B cell (primary cell): ENCODE results near the gene AMN1. TPM values are rescaled to one million over a fixed set of nuclear protein-coding genes. Genes with fewer than 3 reads are reported as not detected.

ENCODE experiments used
- ATAC-seq: fragments of 200-7000 bp; cut with Tn5 transposase; one replicate; pipeline ENCODE4 v1.10.0; 2021; ENCODE audit warnings: low read depth, mild to moderate bottlenecking, moderate number of reproducible peaks, moderate library complexity
- CTCF ChIA-PET: fragments of 350-600 bp; sonication (Branson Sonifier 250); formaldehyde crosslinking; loops from one replicate; lab custom pipeline; 2021; ENCODE audit warnings: antibody characterized with exemption, inconsistent platforms; lab: Charles Lee
- POLR2A ChIA-PET: fragments of 350-600 bp; sonication (Branson Sonifier 250); formaldehyde crosslinking; loops from one replicate; lab custom pipeline; 2021; ENCODE audit warnings: antibody characterized with exemption; lab: Charles Lee
- DNase-seq: peaks from one replicate; pipeline ENCODE4 v3.0.0; 2013
- H2AFZ ChIP-seq: 2 replicates; pipeline ENCODE4 v1.6.1; 2012; ENCODE audit warnings: mild to moderate bottlenecking, low read depth, low read length; ENCODE audit not compliant: insufficient read depth, poor library complexity, severe bottlenecking
- H3K27ac ChIP-seq, 2 donors: 1 replicate in 1 of 2; 2 replicates in 1 of 2; pipeline ENCODE4 v1.5.1; 2012 to 2013; ENCODE audit warnings: low read length in 2 of 2, mild to moderate bottlenecking in 2 of 2, moderate library complexity in 1 of 2
- H3K27me3 ChIP-seq, 4 experiments: fragments of 200-600 bp in 1 of 4; sonication (generic) in 1 of 4; replicated peaks in 1 of 4; 1 replicate in 2 of 4; 2 replicates in 2 of 4; pipeline versions ENCODE4 v1.6.1 to v1.7.0; 2013 to 2016; ENCODE audit warnings: low read length in 3 of 4, mild to moderate bottlenecking in 2 of 4, mixed read lengths in 1 of 4, moderate library complexity in 1 of 4; ENCODE audit not compliant: insufficient read depth in 4 of 4, control insufficient read depth in 3 of 4; ENCODE audit errors: control extremely low read depth in 1 of 4
- H3K36me3 ChIP-seq, 2 experiments: replicated peaks in 1 of 2; 1 replicate in 1 of 2; 2 replicates in 1 of 2; pipeline versions ENCODE4 v1.6.1 to v1.7.1; 2013; ENCODE audit warnings: low read length in 1 of 2; ENCODE audit not compliant: insufficient read depth in 2 of 2, control insufficient read depth in 1 of 2; ENCODE audit errors: control extremely low read depth in 1 of 2, extremely low read depth in 1 of 2
- H3K4me1 ChIP-seq, 2 donors: fragments of 200-600 bp in 1 of 2; sonication (generic) in 1 of 2; 1 replicate in 1 of 2; 2 replicates in 1 of 2; pipeline versions ENCODE4 v1.5.1 to v1.6.1; 2013 to 2017; ENCODE audit warnings: low read length in 2 of 2; ENCODE audit not compliant: control insufficient read depth in 2 of 2, insufficient read depth in 2 of 2
- H3K4me2 ChIP-seq: replicated peaks from 2 replicates; pipeline ENCODE3; 2012; ENCODE audit warnings: mild to moderate bottlenecking, low read depth, low read length; ENCODE audit not compliant: poor library complexity, severe bottlenecking
- H3K4me3 ChIP-seq, 5 experiments: fragments of 200-600 bp in 1 of 5; sonication (generic) in 1 of 5; 1 replicate in 3 of 5; 2 replicates in 2 of 5; pipeline versions ENCODE4 v1.5.1 to v1.7.0; 2011 to 2016; ENCODE audit warnings: low read length in 4 of 5, mild to moderate bottlenecking in 4 of 5, low read depth in 2 of 5, control low read depth in 1 of 5, moderate library complexity in 1 of 5; ENCODE audit not compliant: insufficient read depth in 1 of 5; ENCODE audit errors: control extremely low read depth in 1 of 5, extremely low read depth in 1 of 5
- H3K79me2 ChIP-seq: fragments of 200-600 bp; sonication (generic); one replicate; pipeline ENCODE4 v1.6.0; 2016; ENCODE audit warnings: low read length; ENCODE audit not compliant: control insufficient read depth, insufficient read depth
- H3K9ac ChIP-seq: fragments of 200-600 bp; sonication (generic); 2 replicates; pipeline ENCODE4 v1.6.1; 2017; ENCODE audit warnings: mild to moderate bottlenecking, low read length, moderate library complexity
- H3K9me3 ChIP-seq, 3 donors: one replicate each; pipeline versions ENCODE4 v1.6.1 to v1.7.1; 2013; ENCODE audit warnings: low read length in 2 of 3; ENCODE audit not compliant: control insufficient read depth in 2 of 3, insufficient read depth in 1 of 3; ENCODE audit errors: control extremely low read depth in 1 of 3
- H4K20me1 ChIP-seq: 2 replicates; pipeline ENCODE4 v1.6.0; 2012; ENCODE audit warnings: mild to moderate bottlenecking, low read length; ENCODE audit not compliant: insufficient read depth, control insufficient read depth, poor library complexity, severe bottlenecking
- H3K27ac Mint-ChIP-seq: one replicate; pipeline ENCODE4 v1.8.0; 2021; ENCODE audit warnings: mixed read lengths
- H3K27me3 Mint-ChIP-seq: one replicate; pipeline ENCODE4 v1.8.0; 2021; ENCODE audit warnings: mixed read lengths
- H3K4me1 Mint-ChIP-seq: one replicate; pipeline ENCODE4 v1.8.0; 2021; ENCODE audit warnings: mixed read lengths
- H3K4me3 Mint-ChIP-seq: one replicate; pipeline ENCODE4 v1.8.0; 2021; ENCODE audit warnings: mixed read lengths
- H3K9me3 Mint-ChIP-seq: one replicate; pipeline ENCODE4 v1.8.0; 2022; ENCODE audit warnings: mixed read lengths; ENCODE audit not compliant: insufficient read depth
- CTCF ChIP-seq: fragments of 200-600 bp; IDR thresholded peaks from one replicate; pipeline ENCODE4 v1.8.0; 2022; ENCODE audit warnings: antibody characterized with exemption, mild to moderate bottlenecking
- EZH2 ChIP-seq: IDR thresholded peaks from 2 replicates; pipeline ENCODE4 v1.6.1; 2012; ENCODE audit warnings: borderline replicate concordance, low read depth, mild to moderate bottlenecking, moderate library complexity, low read length; ENCODE audit not compliant: insufficient read depth, poor library complexity, severe bottlenecking
- whole genome bisulfite sequencing: methylation state at CpG from one replicate; pipeline ENCODE4 v1.1.5; 2013; ENCODE audit warnings: missing lambda C conversion rate; ENCODE audit not compliant: insufficient coverage; 5-methylcytosine and 5-hydroxymethylcytosine counted together
- intact Hi-C: fragments of 100-400 bp; cut with micrococcal nuclease; formaldehyde crosslinking; loops from one replicate; pipeline ENCODE4 v1.10.0; 2022
- polyA plus RNA-seq: library from polyadenylated mRNA; depleted of rRNA; stranded (reverse); fragments of >200 nt; gene quantifications from 2 replicates; pipeline ENCODE4 v1.2.3, GENCODE V29; 2012
- total RNA-seq, 2 donors: library from RNA; stranded (reverse); fragments of 120-200 nt in 1 of 2; gene quantifications; 1 replicate in 1 of 2; 2 replicates in 1 of 2; pipeline versions ENCODE4 v1.2.3 to v1.2.4, GENCODE V29; 2013 to 2022

AMN1 gene
- total and polyA plus RNA-seq, 2 donors (not counting 1 experiment from before 2014, with no cell fraction given): 32.6 to 32.7 TPM

DNA sequence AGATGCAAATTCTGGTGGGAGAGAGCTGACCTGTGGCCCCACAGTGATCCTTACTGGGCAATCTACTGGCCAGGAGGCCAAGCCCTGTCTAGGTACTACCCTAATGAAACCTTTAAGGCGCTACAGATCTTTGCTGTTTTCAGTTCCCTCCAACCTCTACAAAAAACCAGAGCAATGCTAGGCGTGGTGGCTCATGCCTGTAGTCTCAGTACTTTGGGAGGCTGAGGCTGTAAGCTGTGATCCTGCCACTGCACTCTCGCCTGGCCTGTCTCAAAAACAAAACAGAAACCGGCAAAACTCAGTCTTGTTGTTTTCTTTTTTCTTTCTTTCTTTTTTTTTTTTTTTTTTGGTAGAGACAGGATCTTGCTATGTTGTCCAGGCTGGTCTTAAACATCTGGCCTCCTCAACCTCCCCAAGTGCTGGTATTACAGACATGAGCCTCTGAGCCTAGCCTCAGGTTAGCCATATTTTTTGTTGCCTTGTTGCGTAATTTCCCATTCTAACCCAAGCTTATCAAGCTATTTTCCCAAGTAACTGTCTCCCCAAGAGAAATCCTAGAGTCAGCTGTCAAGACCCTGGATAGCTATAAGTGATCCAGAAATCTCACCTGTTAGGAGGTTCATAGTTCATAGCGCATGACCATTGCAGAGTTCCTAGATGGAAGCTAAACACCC lies 66.5 kb downstream of the AMN1 start:
- ATAC-seq (no peak), DNase-seq (peak; percentile 34)
- Mint-ChIP-seq H3K9me3 (peaks cover 7% of the 10 kb centered on the region), H3K4me1 (peaks cover 29% of the 10 kb centered on the region), H3K27me3 (no peaks in the 10 kb centered on the region), H3K27ac (peak overlapping the region; percentile 88), H3K4me3 (peak overlapping the region; percentile 65)
- POLR2A ChIA-PET: interaction anchor here (0.6 to 1.3 kb wide), 3 partner anchors 13 to 313 kb away, joined by 3 read pairs; no protein-coding TSS in a partner anchor
- Histone ChIP-seq H3K9me3 (peaks cover 0 to 20% (median 0%) of the 10 kb centered on the region in 3 donors), H3K9ac (no peak overlapping the region), H3K4me2 (peak overlapping the region; percentile 67), H4K20me1 (no peaks in the 10 kb centered on the region), H3K27me3 (no peaks in the 10 kb centered on the region), H2AFZ (peak overlapping the region; percentile 38), H3K36me3 (no peaks in the 10 kb centered on the region), H3K4me3 (peak overlapping the region in 3 of 5 experiments; percentile 16 to 33 (median 18)), H3K79me2 (no peaks in the 10 kb centered on the region), H3K27ac (peak overlapping the region; percentile 70 to 77), H3K4me1 (peaks cover 25 to 31% of the 10 kb centered on the region in 2 donors)
- CTCF ChIA-PET: interaction anchor here (0.6 to 4.3 kb wide), 6 partner anchors 9 to 336 kb away, joined by 3 to 23 read pairs (median 3); no protein-coding TSS in a partner anchor
- 83% methylated on average over 1 of the region's 6 CpGs for WGBS
- TF ChIP-seq EZH2 (no peak), CTCF (no peak)
- intact Hi-C loops: no loop called here
